DOHH2 (cell line): ENCODE data around the gene SLC35F5.

Experiments
- EZH2phosphoT487 ChIP-seq: fragments of 200-600 bp; sonication (generic); IDR thresholded peaks from 2 replicates; pipeline ENCODE4 v1.6.1; 2017; ENCODE audit warnings: borderline replicate concordance, mild to moderate bottlenecking, antibody characterized with exemption, low read length, moderate library complexity, mixed read lengths
- TF ChIP-seq, protein P1 (sequence below): fragments of 200-600 bp; sonication (generic); IDR thresholded peaks from one replicate; pipeline ENCODE4 v1.5.1; 2014; ENCODE audit warnings: antibody characterized with exemption, mild to moderate bottlenecking, low read depth, low read length; ENCODE audit not compliant: poor library complexity, severe bottlenecking

DNA sequence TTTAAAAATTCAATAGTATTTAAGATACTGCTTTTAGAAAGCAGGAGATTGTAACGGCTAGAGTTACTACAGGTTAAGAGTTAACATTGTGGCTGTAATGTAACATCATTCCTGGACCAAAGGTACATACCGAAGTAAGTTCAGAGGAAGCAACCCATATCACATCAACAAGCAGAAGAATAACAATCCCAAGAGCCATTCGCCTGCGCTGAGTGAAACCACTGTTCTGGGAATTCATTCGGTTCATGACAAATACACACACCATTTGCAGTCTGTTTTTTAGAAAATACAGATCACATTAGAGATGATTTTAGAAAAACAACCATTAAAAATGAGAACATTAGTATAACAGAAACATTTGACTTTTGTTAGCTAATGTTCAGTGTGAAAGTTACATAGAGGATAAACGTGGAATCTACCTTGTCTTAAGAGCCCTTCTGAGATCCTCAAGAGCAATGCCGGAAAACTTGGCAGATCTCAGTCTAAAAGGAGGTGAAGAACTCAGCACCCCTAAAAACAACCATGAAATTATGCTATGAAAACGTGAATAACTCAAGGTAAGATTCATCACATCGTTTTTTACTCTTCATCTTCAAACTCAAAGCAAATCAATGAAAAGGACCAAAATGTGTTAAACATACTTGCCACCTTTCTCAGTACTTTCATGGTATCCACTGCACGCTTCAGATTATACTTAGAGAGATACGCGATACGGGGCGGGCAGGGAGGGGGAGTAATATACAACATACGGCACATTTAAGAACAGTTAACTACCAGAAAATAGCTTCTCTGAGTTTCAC lies 1.2 kb downstream of the SLC35F5 start:
- TF ChIP-seq, protein P1, sequence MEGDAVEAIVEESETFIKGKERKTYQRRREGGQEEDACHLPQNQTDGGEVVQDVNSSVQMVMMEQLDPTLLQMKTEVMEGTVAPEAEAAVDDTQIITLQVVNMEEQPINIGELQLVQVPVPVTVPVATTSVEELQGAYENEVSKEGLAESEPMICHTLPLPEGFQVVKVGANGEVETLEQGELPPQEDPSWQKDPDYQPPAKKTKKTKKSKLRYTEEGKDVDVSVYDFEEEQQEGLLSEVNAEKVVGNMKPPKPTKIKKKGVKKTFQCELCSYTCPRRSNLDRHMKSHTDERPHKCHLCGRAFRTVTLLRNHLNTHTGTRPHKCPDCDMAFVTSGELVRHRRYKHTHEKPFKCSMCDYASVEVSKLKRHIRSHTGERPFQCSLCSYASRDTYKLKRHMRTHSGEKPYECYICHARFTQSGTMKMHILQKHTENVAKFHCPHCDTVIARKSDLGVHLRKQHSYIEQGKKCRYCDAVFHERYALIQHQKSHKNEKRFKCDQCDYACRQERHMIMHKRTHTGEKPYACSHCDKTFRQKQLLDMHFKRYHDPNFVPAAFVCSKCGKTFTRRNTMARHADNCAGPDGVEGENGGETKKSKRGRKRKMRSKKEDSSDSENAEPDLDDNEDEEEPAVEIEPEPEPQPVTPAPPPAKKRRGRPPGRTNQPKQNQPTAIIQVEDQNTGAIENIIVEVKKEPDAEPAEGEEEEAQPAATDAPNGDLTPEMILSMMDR = no peak
- TF ChIP-seq EZH2phosphoT487 = no peak
